ENCODE results near the gene STX12. TPM values are rescaled to one million over a fixed set of nuclear protein-coding genes. Genes with fewer than 3 reads are reported as not detected.

The STX12 gene
- total RNA-seq, 1 experiment from 2014 or later = 9.9 TPM

DNA sequence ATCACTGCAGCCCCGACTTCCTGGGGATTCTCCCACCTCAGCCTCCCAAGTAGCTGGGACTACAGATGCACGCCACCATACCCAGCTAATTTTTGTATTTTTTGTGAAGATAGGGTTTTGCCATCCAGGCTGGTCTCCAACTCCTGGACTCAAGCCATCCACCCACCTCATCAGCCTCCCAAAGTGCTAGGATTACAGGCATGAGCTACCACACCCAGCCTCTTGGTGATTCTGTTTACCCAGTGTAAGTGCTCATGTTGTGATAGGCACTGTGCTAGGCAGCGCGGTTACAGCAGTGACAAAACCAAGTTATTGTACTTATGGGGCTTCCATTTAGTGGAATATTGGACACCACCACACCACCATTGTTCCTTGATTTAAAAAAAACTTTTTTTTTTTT lies 9.7 kb upstream of the STX12 start:
- H3K27ac Mint-ChIP-seq = peak overlapping the region in 1 of 3 experiments; percentile 35; a peak in 1 of 7 replicates
- no peaks in the 10 kb centered on the region; a peak in 1 of 5 replicates for H3K9me3 Mint-ChIP-seq
- no peak overlapping the region for H3K4me3 Mint-ChIP-seq

More for the DNA sequence above, 9.7 kb upstream of the STX12 start:
- H3T11ph ChIP-seq (ENCODE audit: low read length) = no peak overlapping the region
- no peaks in the 10 kb centered on the region for H3K79me2 ChIP-seq (ENCODE audit: insufficient read depth, low read length)
- H2BK5ac ChIP-seq (ENCODE audit: insufficient read length, low read length) = no peak overlapping the region
- no peak overlapping the region for H3K4me2 ChIP-seq (ENCODE audit: insufficient read depth, insufficient read length, low read length)
- no peaks in the 10 kb centered on the region for H3K9me3 ChIP-seq (ENCODE audit: control insufficient read depth, low read depth, low read length)
- H3K23ac ChIP-seq (ENCODE audit: insufficient read length, low read depth, low read length) = no peak overlapping the region
- H2BK15ac ChIP-seq (ENCODE audit: low read depth, low read length) = no peak overlapping the region
- Mint-ChIP-seq H3K27me3 (ENCODE audit: low read depth) (no peaks in the 10 kb centered on the region; the same call in 1 of the 2 replicates), H3K36me3 (ENCODE audit: insufficient read depth in 1 of 3, low read depth in 3 of 3) (peaks cover 0 to 11% (median 0%) of the 10 kb centered on the region in 3 experiments; a peak in 3 of 7 replicates), H3K4me1 (no peaks in the 10 kb centered on the region)
- H4K91ac ChIP-seq (ENCODE audit: insufficient read length, low read depth, low read length) = no peak overlapping the region
- TF ChIP-seq, protein P1, sequence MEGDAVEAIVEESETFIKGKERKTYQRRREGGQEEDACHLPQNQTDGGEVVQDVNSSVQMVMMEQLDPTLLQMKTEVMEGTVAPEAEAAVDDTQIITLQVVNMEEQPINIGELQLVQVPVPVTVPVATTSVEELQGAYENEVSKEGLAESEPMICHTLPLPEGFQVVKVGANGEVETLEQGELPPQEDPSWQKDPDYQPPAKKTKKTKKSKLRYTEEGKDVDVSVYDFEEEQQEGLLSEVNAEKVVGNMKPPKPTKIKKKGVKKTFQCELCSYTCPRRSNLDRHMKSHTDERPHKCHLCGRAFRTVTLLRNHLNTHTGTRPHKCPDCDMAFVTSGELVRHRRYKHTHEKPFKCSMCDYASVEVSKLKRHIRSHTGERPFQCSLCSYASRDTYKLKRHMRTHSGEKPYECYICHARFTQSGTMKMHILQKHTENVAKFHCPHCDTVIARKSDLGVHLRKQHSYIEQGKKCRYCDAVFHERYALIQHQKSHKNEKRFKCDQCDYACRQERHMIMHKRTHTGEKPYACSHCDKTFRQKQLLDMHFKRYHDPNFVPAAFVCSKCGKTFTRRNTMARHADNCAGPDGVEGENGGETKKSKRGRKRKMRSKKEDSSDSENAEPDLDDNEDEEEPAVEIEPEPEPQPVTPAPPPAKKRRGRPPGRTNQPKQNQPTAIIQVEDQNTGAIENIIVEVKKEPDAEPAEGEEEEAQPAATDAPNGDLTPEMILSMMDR (conservative IDR thresholded peaks at IDR 0.05) = no peak
- no peak overlapping the region for H3K56ac ChIP-seq (ENCODE audit: insufficient read length, low read depth, low read length)
- H2BK12ac ChIP-seq (ENCODE audit: insufficient read length, low read depth, low read length) = no peak overlapping the region
- no peaks in the 10 kb centered on the region for H3K27me3 ChIP-seq (ENCODE audit: insufficient read depth, low read length)
- no peak overlapping the region for H4K8ac ChIP-seq (replicated peaks; ENCODE audit: insufficient read length, low read depth, low read length)
- H3K4ac ChIP-seq (ENCODE audit: low read depth, low read length) = no peak overlapping the region
- H3K9ac ChIP-seq (ENCODE audit: extremely low read depth, insufficient read length, low read length) = no peak overlapping the region
- no peak overlapping the region for H2BK20ac ChIP-seq (ENCODE audit: low read depth, low read length, poor library complexity, severe bottlenecking)
- no peak overlapping the region for H3K27ac ChIP-seq (ENCODE audit: insufficient read length, low read depth, low read length)
- no peak overlapping the region for H2AK5ac ChIP-seq (ENCODE audit: insufficient read length, low read length)
- no peak overlapping the region for H2AFZ ChIP-seq (ENCODE audit: low read length)
- no peaks in the 10 kb centered on the region for H3K23me2 ChIP-seq (ENCODE audit: insufficient read length, low read depth, low read length, poor library complexity, severe bottlenecking)
- no CpG with 5 or more reads among the region's 4 CpGs for WGBS (ENCODE audit: extremely low coverage, insufficient read length, low lambda C conversion rate)
- no peak overlapping the region for H3K18ac ChIP-seq (ENCODE audit: insufficient read length, low read depth, low read length)
- no peaks in the 10 kb centered on the region for H4K20me1 ChIP-seq (ENCODE audit: control insufficient read depth, insufficient read depth, insufficient read length)
- no peak overlapping the region for H3K14ac ChIP-seq (ENCODE audit: insufficient read depth, low read length)
- no peak overlapping the region for H4K5ac ChIP-seq (ENCODE audit: insufficient read length, low read depth, low read length)
- no peak overlapping the region for H2BK120ac ChIP-seq (ENCODE audit: low read depth, low read length, poor library complexity, severe bottlenecking)
- no peaks in the 10 kb centered on the region for H3K4me1 ChIP-seq (ENCODE audit: insufficient read depth, low read length)
- no peaks in the 10 kb centered on the region for H3K79me1 ChIP-seq (ENCODE audit: insufficient read depth, low read depth, low read length, poor library complexity, severe bottlenecking)
- no peak for DNase-seq
